ENCODE results near the gene C1QTNF6. TPM values are rescaled to one million over a fixed set of nuclear protein-coding genes. Genes with fewer than 3 reads are reported as not detected.
A peak's percentile ranks its signal among the peaks of the same experiment; 100 is the strongest.
"Not testable (repeated sequence)": the region's sequence is repeated elsewhere in the genome, so short reads cannot be mapped to it uniquely, and the experiment has no call there.

The C1QTNF6 gene
- total RNA-seq, 1 donor from 2014 or later, result 9.4 TPM

DNA sequence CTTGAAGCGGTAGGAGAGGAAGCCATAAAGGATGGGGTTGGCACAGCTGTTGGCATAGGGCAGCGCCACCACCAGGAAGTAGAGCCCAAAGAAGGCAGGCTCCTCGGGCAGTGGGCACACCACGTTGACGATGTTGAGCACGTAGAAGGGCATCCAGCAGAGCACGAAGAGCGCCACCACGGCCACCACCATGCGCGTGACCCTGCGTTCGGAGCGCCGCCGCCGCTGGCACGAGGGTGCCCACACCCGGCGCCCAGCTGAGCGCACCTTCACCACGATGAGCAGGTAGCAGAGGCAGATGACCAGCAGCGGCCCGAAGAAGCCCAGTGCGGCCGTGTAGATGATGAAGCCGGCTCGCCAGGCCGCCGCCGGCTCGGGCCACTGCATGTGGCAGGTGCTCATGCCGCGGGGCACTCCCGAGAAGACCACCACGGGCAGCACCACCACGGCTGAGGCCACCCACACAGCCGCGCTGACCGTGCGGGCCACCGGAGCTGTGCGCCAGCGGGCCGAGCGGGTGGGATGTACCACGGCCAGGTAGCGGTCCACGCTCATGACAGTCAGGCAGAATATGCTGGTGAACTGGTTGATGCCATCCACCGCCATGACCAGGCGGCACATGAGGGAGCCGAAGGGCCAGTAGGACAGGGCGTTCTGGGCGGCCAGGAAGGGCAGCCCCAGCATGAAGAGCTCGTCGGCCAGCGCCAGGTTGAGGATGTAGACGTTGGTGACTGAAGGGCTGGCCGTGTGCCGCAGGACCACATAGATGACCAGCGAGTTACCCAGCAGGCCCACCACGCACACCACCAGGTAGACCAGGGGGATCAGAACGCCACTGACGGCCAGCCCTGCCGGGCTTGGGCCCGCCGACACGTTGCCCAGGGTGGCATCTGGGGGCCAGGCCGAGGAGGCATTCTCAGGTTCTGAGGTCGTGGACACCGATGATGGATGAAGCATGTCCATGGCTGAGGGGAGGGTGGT, 19.1 kb upstream of the C1QTNF6 start:
- no peak for DNase-seq (ENCODE audit: low spot score)

DNA sequence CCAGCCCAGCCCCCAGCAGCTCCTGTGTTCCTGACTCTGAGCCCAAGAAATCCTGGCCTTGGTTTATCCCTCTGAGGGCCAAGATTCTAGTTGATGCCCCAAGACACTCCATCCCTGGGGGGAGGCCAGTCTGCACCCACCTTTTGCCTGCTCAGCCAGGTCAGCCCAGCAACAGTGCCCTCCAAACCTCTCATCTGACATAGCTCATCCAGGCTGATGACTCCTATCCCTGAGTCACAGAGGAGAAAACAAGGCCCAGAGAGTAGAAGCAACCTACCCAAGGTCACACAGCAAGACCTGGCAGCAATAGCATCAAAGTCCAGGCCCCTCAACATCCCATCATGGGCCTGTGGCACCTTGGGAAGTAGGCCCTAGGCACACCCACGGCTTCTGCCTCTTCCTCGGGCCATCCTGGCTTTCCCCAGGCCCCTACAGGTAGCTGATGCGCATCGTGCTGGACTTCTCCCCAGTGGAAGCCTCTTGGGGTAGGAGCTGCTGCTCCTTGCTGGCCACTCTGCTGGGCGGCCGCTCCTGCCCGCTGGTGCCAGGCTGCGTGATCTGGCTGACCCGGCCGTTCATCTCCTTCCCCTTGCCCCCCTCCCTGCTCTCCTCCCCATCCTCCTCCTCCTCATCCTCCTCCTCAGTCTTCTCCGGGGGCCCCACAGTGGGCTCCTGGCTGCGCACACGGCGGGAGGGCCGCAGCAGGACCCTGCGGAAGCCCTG, 18.2 kb upstream of the C1QTNF6 start:
- DNase-seq (ENCODE audit: low spot score), result no peak

DNA sequence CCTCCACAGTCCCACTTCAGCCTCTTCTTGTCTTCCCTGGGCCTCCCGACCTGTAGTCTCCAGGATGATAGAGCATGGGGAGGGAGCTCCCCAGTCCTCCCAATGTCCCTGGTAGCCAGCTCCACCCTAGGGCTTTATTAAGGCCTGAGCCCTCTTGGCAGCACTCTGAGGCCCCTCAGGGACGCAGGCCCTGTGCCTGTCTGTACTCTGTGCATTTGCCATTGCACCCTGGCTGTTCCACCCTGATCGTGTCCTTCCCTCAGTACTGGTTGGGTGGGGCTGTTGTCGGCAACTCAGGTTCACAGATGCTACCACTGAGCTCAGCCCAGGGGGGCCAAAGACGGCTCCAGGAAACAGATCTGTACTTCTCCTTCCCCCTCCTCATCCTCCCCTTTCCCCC, 17.0 kb upstream of the C1QTNF6 start:
- no peak for DNase-seq (ENCODE audit: low spot score)

DNA sequence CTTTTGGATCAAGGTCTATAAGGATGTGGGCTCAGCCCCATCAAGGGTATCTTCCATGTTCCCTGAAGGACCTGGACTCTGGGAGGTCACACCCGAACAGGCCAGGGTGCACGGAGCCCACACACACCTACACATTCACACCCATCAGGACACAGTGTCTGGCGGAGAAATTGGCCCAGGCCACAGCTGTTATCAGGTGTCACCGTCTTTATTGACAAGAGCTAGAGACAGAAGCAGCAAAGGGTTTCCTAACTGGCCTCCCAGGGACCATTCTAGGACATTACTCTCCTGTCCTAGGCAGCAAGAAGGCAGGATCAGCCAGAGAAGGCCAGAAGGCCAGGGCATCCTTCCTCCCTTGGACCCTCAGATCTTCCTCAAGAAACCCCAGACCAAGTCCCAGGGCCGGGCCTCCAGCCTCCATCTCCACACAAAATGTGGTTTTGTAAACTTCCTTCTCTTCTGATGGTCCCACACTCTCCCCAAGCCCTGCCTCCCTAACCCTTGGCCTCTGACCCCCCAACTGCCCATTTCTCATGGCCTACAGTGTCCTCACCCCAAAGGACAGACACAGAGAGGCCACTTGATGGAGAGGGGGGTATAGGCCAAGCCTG, 16.1 kb upstream of the C1QTNF6 start:
- DNase-seq (ENCODE audit: low spot score), result no peak

DNA sequence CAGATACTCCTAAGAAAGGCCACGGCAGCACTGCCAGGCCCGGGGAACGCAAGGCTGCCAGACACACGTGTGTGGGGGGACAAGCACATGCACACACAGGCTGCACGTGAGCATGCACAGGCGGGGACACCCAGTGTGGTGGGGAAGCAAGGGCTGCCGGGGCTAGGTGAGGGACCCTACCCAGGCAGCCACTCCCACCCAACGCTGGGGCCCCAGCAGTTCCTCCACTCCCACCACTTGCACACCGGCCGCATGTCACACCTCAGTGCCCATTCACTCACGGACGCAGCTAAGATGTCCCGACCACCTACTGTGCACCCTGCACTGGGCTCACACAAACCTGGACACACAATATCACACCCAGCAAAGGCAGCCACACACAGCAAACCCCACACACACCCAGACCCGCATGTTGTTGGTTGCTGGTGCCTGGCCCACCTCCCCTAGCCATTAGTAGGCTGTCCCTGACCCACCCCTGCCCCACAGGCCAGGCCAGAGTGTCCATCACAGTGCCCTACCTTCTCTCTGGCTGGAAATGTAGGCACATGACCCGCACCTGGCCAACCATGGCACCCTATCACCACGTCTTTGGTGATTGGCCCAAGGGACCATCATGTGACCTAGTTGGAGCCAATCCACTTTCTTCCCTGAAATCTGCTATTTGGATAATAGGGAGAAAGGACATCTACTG, 15.5 kb upstream of the C1QTNF6 start:
- DNase-seq (ENCODE audit: low spot score), result no peak

DNA sequence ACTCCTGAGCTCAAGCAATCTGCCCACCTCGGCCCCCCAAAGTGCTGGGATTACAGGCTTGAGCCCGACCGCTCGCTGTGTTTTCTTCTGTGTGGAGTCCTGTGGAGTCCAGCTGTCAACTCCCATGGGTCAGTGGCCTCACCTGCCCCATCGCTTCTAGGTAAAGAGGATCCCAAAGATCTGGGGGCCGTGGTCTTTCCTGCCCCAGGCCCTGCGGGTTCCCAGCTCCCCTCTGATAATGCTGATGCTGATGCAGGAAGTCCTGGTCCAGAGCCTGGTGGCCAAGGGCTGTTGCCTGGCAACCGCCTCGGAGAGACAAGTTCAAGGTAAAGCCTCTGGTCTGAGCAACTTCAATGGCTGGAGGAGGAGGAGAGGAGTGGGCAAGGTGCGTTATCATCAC, 14.7 kb upstream of the C1QTNF6 start:
- no peak for DNase-seq (ENCODE audit: low spot score)

DNA sequence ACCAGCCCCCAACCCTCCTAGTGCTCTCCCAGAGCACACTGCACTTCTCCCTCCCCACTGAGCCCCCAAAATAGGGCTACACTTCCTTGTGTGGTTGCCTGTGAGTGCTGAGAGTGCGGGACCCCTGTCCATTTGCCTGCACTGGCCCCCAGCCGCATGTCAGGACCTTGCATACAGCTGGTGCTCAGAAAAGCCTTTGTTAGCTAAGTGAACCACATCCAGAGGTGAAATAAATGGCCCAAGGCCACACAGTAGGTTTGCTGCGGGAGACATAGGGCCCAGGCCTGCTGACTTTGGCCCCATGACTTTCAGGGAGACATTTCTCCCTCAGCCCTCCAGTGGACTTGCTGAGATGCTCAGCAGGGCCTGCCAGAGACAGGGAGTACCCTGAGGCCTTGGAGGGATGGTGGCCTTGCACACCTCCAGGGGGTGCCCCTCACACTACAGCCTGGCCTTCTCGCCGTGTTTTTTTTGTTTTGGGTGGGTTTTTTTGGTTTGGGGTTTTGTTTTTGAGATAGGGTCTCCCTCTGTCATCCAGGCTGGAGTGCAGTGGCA, 14.0 kb upstream of the C1QTNF6 start:
- no peak for DNase-seq (ENCODE audit: low spot score)

DNA sequence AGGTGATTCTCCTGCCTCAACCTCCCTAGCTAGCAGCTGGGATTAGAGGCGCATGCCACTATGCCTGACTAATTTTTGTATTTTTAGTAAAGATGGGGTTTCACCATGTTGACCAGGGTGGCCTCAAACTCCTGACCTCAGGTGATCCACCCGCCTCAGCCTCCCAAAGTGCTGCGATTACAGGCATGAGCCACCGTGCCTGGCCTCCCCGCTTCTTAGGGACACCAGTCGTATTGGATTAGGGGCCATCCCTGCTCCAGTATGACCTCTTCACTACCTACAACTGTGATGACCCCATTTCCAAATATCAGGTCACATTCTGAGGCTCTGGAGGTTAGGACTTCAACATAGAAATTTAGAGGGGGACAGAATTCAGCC, 13.4 kb upstream of the C1QTNF6 start:
- DNase-seq (ENCODE audit: low spot score), result not testable (repeated sequence)

DNA sequence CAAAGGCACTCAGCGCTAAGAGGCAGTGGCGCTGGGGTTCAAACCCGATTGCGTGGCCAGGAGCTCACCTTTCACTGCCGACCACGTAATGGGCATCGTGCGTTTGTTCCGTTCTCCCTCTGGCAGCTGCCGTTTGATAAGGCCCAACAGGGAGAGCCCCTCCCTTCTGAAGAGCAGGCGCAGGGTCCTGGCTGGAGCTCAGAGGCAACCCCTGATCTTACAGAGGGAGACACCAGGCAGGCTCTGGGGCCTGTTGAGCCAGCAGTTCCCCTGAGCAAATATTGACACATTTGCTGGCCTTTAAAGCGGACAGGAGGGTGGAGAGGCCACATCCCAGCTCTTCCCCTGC, 11.7 kb upstream of the C1QTNF6 start:
- DNase-seq (ENCODE audit: low spot score), result no peak

DNA sequence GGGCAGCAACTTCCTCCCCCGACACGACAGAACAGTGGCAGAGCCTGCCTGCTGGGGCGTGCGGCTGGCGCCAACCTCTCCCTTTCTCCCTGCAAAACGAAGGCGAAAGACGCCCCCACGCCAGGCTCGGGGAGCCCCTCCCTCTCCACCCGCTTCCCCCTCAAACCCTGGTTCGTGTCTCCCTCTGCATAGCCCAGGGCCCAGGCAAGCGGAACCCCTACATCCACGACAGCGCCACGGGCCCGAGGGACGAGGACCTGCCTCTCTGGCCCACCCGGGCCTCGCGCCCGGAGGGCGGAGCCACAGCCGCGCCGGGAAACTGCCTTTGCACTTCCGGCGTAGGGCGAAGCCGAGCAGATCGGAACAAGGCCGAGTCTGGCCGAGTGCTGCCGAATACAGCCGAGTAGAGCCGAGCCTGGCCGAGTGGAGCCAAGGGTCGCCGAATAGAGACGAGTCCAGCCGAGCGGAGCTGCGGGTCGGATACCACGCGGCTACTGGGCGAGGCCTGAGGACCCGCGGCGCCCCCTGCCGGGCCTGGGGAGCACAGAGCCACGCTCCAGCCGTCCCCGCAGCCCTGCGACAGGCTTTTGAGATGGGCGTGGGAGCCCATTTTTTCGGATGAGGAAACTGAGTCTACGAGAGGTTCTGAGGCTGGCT, 11.2 kb upstream of the C1QTNF6 start:
- peak; percentile 99 for DNase-seq (ENCODE audit: low spot score)

DNA sequence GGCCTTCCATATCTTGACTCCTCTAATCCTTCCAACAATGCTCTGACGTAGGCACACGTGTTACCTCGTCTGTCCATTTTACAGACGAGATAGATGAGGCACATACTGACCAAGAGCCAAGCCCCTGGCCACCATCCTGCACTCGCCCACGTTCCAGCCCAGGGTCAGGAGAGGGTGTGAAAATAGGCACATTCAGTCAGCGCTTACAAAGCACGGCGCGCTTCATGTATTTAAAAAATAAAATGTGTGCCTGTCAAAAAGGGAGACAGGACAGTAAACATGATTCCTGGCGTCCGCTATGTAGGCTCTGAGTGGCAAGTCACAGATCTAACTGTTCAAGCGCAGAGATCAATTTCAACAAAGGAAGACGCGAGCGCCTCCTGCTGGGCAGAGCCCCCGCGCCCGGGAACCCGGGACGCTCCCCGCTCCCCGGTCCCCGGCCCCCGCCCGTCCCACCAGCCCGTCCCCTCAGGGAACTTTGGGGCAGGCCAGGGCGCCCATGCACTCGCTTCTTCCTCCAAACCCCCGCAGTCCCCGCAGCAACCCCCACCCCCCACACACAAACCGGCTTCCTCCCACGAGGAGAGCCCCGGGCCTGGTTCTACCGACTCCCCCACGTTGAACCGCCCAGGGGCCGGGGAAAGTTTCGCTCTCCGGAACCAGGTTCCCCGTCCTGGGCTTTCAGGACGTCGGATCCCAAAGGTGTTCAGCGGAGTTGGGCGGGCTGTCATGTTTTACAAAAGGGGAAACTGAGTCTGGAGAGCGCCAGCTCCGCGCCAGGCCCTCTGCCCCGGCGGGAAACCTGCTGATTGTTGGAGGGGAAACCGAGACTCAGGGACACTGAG, 10.4 kb upstream of the C1QTNF6 start:
- DNase-seq (ENCODE audit: low spot score), result peak; percentile 91

DNA sequence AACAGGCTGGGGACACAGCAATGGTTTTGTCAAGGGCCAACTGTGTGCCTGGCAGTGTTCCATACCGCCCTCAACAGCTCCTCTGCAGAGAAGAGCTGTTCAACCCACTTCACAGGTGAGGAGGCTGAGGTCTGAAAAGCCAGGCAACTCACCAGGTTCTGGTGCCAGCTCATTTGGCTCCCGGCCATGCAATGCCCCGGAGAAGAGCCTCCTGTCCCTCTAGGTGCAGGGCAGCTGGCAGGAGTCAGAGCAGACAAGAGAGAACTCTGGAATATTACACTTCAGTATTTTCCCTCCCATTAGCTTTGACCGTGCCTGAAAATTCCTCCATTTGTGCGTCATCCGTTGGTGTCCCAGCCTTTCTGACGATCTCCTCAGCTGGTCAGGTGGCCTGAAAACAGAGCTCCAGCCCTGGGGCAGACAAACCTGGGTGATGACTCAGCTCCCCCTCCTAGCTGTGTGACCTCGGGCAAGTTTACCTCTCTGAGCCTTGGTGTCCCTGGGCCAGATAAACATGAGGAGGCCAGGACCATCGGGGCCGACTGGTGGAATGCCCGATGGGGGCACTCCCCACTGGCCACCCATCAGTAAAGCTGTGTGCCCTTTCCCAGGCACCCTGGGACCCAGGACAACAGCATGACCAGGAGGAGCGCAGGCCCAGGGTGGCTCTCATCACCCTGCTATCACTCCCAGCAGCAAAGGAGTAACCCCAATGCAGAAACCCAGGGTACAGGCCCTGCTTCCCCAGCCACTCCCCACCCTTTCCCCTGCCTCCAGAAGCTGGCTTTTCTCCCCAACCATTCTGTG, 9.6 kb upstream of the C1QTNF6 start:
- no peak for DNase-seq (ENCODE audit: low spot score)

DNA sequence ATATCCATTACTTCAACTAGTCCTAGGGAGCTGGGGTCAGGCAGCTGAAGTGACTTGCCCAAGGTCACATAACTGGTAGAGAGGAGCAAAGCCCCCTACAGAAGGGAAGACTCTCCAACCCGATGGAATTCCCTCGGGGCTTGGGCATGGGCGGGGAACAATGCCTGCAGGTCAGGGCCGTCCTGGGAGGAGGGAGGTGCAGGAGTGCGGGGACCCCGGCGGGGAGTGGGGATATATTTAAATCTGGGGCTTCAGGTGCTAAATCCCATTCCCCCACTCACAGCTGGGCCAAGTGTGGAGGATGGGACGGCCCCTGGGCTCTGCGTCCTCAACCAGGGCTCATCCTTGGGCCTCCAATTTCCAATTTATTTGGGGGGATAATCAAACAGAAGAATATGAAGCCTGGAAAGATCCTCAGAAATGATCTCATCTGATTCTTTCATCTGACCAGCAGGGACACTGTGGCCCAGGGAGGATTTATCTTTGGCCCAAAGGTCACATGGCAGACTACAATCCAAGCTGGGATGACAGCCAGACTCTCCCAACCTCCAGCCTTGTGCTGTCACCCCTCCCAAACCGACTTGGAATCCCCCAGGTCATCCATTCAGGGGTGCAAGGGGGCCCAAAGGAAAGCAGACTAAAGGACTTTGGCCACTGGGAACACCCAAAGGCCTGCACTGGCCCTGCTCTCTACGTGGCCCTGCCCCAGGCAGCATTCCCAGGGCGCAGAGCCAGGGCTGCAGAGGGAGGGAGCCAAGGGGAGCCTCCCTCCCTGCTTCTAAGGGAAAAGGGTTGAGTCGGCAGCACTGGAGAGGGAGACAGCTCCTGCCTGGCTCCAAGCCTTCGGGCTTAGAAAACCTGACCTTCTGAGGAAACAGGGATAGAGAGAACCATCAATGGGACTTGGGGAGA, 8.7 kb upstream of the C1QTNF6 start:
- peak; percentile 82 for DNase-seq (ENCODE audit: low spot score)

DNA sequence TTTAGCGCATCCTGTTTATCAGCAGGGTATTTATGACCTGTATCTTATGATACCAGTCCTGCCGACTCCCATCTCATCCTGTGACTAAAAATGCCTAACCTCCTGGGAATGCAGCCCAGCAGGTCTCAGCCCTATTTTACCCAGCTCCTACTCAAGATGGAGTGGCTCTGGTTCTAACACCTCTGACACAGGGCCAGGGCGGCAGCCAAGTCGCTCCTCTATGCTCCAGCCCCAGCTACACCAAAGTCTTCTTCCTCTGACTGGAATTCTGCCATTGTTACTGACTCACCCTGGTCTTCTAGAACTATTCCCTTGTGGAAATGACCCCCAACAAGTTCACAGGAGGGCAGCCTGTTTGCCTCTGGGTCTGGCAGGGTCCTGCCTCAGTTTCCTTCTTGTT, 7.9 kb upstream of the C1QTNF6 start:
- DNase-seq (ENCODE audit: low spot score), result no peak

DNA sequence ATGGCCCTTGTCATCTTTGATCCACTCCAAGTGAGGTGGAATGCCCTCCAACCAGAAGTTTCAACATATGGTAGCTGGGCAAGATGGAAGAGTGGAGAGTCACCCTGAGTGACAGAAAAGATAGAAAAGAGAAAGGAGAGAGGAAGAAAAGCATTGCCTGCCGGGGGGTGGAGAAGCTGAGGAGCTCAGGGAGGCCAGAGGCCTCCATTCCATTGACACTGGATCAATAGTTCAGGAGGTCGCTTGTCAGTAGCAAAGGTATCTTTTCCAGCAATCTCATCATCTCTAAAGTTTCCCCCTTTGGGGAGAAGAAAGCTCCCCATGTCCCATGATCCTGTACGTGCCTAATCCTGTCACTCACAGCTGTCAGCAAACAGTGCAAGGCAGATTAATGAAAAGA, 6.7 kb upstream of the C1QTNF6 start:
- no peak for DNase-seq (ENCODE audit: low spot score)

DNA sequence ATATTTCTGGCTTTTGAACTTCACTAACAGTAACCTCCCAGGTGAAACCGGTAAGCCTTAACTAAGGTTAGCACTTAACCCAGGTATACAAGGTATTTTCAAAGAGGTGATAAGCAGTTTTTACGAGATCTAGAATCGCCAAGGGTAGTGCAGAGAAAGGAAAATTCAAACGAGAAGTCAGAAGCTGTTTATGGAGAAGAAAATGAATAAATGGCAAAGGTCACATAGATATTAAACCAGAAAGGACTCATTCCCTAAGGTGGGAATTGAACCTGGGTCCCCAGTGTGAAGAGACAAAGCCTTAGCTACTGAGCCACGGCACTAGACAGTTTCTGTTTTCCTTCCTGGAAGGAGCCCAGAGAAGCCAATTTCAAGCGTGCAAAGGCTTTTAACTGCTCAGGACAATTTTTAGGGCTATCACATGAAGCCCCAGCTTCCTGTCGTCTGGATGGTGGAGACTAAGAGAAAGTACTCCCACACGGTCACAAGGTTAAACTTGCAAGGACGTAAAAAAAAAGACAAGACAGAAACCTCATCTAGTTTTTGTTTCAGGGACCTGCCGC, 5.7 kb upstream of the C1QTNF6 start:
- DNase-seq (ENCODE audit: low spot score), result no peak

DNA sequence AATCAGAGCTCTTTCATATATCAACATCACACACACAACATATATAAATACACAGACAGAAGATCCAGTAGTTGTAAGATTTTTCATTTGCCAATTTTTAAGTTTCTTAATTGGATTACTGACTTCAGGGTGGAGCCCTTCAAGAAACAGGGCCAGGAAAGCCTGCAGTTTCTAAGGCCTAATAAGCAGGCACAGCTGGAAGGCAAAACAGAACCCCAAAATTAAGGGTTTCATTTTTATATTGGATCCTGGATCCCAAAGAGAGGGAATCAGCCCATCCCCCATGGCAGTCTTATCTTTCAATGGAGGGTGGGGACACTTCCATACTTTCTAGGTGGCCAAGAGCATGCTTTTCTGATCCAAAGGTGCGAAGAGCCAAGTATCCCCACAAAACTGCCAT, 4.7 kb upstream of the C1QTNF6 start:
- no peak for DNase-seq (ENCODE audit: low spot score)

DNA sequence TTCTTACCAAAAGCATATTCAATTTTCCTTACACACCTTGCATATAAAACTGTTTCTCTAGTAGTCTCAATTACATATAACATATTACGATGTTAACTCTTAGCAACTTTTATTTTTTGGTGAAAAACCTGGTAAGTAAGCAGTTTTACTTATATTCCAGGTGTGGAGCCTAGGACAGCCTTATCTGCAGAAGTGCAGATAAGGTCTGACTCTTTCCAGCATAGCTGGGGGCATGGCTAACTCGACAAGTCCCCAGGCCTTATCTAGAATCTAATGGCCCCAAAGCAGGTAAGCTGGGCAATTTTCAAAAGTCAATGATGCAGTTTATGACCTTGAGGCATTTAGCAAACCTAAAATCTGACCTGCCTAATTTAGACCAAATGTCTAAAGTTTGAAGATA, 4.2 kb upstream of the C1QTNF6 start:
- no peak for DNase-seq (ENCODE audit: low spot score)
